Transverse colon (tissue), 4 donors: ENCODE results near the gene MOBP.

ENCODE experiments used
- POLR2A ChIP-seq: fragments of 450-650 bp; IDR thresholded peaks from one replicate; pipeline ENCODE4 v1.6.1; 2016; ENCODE audit warnings: antibody characterized with exemption, mild to moderate bottlenecking, moderate library complexity
- POLR2AphosphoS5 ChIP-seq, 3 donors: sonication (generic); formaldehyde crosslinking; IDR thresholded peaks; one replicate each; pipeline ENCODE4 v1.6.1; 2016; ENCODE audit warnings: antibody characterized with exemption in 3 of 3
- TF ChIP-seq, protein P1 (sequence below), 5 experiments: fragments of 200-600 bp in 3 of 5; fragments of 450-650 bp in 2 of 5; sonication (generic) in 3 of 5; IDR thresholded peaks; 1 replicate in 2 of 5; 2 replicates in 3 of 5; pipeline ENCODE4 v1.5.1; 2016 to 2017; ENCODE audit warnings: antibody characterized with exemption in 5 of 5, inconsistent platforms in 3 of 5, mild to moderate bottlenecking in 2 of 5, moderate library complexity in 1 of 5

DNA sequence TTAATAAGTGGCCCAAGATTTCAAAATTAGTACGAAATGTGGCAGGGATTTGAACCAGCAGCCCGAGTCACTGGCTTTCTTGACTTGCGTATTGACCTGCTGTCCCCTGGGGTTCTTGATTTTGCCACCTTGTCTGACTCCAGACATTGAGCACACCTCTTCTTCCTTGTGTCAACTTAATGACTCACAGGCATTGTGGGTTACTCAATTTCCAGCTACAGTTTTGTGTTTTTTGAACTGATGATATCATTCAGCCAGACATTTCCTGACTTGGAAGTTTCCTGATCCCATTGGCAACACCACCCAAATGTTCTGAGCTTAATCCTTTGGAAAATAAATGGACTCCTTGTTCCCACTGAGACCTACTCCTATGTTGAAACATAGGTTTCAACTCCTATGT is 64.2 kb downstream of the MOBP start:
- TF ChIP-seq POLR2A = no peak
- TF ChIP-seq, protein P1, sequence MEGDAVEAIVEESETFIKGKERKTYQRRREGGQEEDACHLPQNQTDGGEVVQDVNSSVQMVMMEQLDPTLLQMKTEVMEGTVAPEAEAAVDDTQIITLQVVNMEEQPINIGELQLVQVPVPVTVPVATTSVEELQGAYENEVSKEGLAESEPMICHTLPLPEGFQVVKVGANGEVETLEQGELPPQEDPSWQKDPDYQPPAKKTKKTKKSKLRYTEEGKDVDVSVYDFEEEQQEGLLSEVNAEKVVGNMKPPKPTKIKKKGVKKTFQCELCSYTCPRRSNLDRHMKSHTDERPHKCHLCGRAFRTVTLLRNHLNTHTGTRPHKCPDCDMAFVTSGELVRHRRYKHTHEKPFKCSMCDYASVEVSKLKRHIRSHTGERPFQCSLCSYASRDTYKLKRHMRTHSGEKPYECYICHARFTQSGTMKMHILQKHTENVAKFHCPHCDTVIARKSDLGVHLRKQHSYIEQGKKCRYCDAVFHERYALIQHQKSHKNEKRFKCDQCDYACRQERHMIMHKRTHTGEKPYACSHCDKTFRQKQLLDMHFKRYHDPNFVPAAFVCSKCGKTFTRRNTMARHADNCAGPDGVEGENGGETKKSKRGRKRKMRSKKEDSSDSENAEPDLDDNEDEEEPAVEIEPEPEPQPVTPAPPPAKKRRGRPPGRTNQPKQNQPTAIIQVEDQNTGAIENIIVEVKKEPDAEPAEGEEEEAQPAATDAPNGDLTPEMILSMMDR (IDR thresholded peaks at IDR 0.05) = no peak
- TF ChIP-seq POLR2AphosphoS5 (IDR thresholded peaks at IDR 0.05) = no peak
